Endothelial cell of umbilical vein (primary cell): ENCODE results near the gene OR6X1. TPM values are rescaled to one million over a fixed set of nuclear protein-coding genes. Genes with fewer than 3 reads are reported as not detected.

Experiments used
- BruUV-seq: library from RNA; stranded (reverse); fragments of 400-500 nt; replicated peaks from 2 replicates; lab custom pipeline; 2021; lab: Mats Ljungman, UMichigan
- CTCF ChIA-PET: fragments of 300-600, 350-600 bp; sonication (Branson Sonifier 250); formaldehyde crosslinking; loops from one replicate; lab custom pipeline; 2021; ENCODE audit warnings: antibody characterized with exemption, inconsistent platforms; lab: Charles Lee
- POLR2A ChIA-PET: fragments of 300-600, 350-600 bp; sonication (Branson Sonifier 250); formaldehyde crosslinking; loops from one replicate; lab custom pipeline; 2021; ENCODE audit warnings: antibody characterized with exemption, inconsistent platforms; lab: Charles Lee
- DNase-seq: peaks from one replicate; pipeline ENCODE4 v3.0.0-alpha.2; 2011; ENCODE audit warnings: low read depth, low spot score
- FAIRE-seq: peaks from 2 replicates; lab custom pipeline; 2011; peaks lifted over from hg19 to GRCh38; lab: Jason Lieb, UNC
- H2AFZ ChIP-seq: 2 replicates; pipeline ENCODE4 v1.6.0; 2012; ENCODE audit warnings: low read depth, low read length, control low read depth, inconsistent platforms
- H3K27ac ChIP-seq: 2 replicates; pipeline ENCODE4 v1.5.1; 2011; ENCODE audit warnings: low read depth, mild to moderate bottlenecking, control low read depth, low read length, moderate library complexity; ENCODE audit not compliant: insufficient read depth
- H3K27me3 ChIP-seq, 2 experiments: 2 replicates each; pipeline versions ENCODE4 v1.6.0 to v1.6.1; 2011; ENCODE audit warnings: low read length in 2 of 2, mixed read lengths in 1 of 2; ENCODE audit not compliant: control insufficient read depth in 2 of 2, insufficient read depth in 2 of 2
- H3K36me3 ChIP-seq, 2 experiments: 2 replicates in 1 of 2; 3 replicates in 1 of 2; pipeline ENCODE4 v1.5.1; 2011; ENCODE audit warnings: low read length in 2 of 2, mild to moderate bottlenecking in 1 of 2, moderate library complexity in 1 of 2; ENCODE audit not compliant: control insufficient read depth in 2 of 2, insufficient read depth in 2 of 2; ENCODE audit errors: extremely low read depth in 1 of 2
- H3K4me1 ChIP-seq: 3 replicates; pipeline ENCODE4 v1.5.1; 2011; ENCODE audit warnings: mild to moderate bottlenecking, low read length; ENCODE audit not compliant: control insufficient read depth, insufficient read depth; ENCODE audit errors: extremely low read depth
- H3K4me2 ChIP-seq: 2 replicates; pipeline ENCODE4 v1.6.1; 2011; ENCODE audit warnings: low read length, control low read depth, mixed read lengths; ENCODE audit not compliant: insufficient read depth
- H3K4me3 ChIP-seq, 3 experiments: fragments of 200-600 bp in 1 of 3; sonication (generic), shearing (Covaris generic) in 1 of 3; replicated peaks in 1 of 3; 2 replicates each; pipeline ENCODE4 v1.5.1; 2011 to 2016; ENCODE audit warnings: control low read depth in 3 of 3, low read length in 3 of 3, mild to moderate bottlenecking in 2 of 3, inconsistent platforms in 1 of 3, low read depth in 1 of 3, moderate library complexity in 1 of 3; ENCODE audit not compliant: insufficient read depth in 1 of 3
- H3K79me2 ChIP-seq: 2 replicates; pipeline ENCODE4 v1.6.0; 2012; ENCODE audit warnings: low read length, inconsistent platforms; ENCODE audit not compliant: control insufficient read depth, insufficient read depth
- H3K9ac ChIP-seq: replicated peaks from 2 replicates; pipeline ENCODE3; 2011; ENCODE audit warnings: low read length, control low read depth; ENCODE audit not compliant: insufficient read depth; ENCODE audit errors: extremely low read depth
- H3K9me1 ChIP-seq: replicated peaks from 3 replicates; pipeline ENCODE4 v1.6.0; 2011; ENCODE audit warnings: mild to moderate bottlenecking, low read length; ENCODE audit not compliant: control insufficient read depth, insufficient read depth; ENCODE audit errors: extremely low read depth
- H3K9me3 ChIP-seq: replicated peaks from 2 replicates; pipeline ENCODE4 v1.5.1; 2012; ENCODE audit warnings: low read length, inconsistent platforms; ENCODE audit not compliant: control insufficient read depth, insufficient read depth
- H4K20me1 ChIP-seq: replicated peaks from 2 replicates; pipeline ENCODE3; 2011; ENCODE audit warnings: mild to moderate bottlenecking, low read length; ENCODE audit not compliant: control insufficient read depth, insufficient read depth; ENCODE audit errors: extremely low read depth
- CTCF ChIP-seq, 2 donors: IDR thresholded peaks; 1 replicate in 1 of 2; 2 replicates in 1 of 2; pipeline ENCODE4 v1.5.1; 2011; ENCODE audit warnings: low read length in 2 of 2, mild to moderate bottlenecking in 2 of 2, moderate library complexity in 2 of 2, control low read depth in 1 of 2, inconsistent platforms in 1 of 2, low read depth in 1 of 2; ENCODE audit not compliant: insufficient read depth in 1 of 2; ENCODE audit errors: extremely low read depth in 1 of 2
- EZH2 ChIP-seq: IDR thresholded peaks from 2 replicates; pipeline ENCODE4 v1.6.1; 2012; ENCODE audit warnings: borderline replicate concordance, low read depth, mild to moderate bottlenecking, moderate library complexity, low read length, inconsistent platforms; ENCODE audit not compliant: severe bottlenecking
- FOS ChIP-seq: IDR thresholded peaks from 2 replicates; pipeline ENCODE4 v1.6.1; 2011; ENCODE audit warnings: mild to moderate bottlenecking, low read length, moderate library complexity, borderline replicate concordance; ENCODE audit not compliant: insufficient read depth
- GATA2 ChIP-seq: IDR thresholded peaks from 2 replicates; pipeline ENCODE4 v1.7.0; 2011; ENCODE audit warnings: low read depth, mild to moderate bottlenecking, moderate library complexity, mixed read lengths, low read length; ENCODE audit not compliant: insufficient read length, insufficient read depth
- JUN ChIP-seq: IDR thresholded peaks from 2 replicates; pipeline ENCODE4 v1.6.1; 2011; ENCODE audit warnings: borderline replicate concordance, low read depth; ENCODE audit not compliant: insufficient read length, insufficient read depth
- MAX ChIP-seq: IDR thresholded peaks from 2 replicates; pipeline ENCODE4 v1.6.1; 2011; ENCODE audit not compliant: insufficient read depth, insufficient read length
- MYC ChIP-seq: IDR thresholded peaks from one replicate; pipeline ENCODE4 v1.6.1; 2011; ENCODE audit warnings: mild to moderate bottlenecking, low read depth, low read length
- POLR2A ChIP-seq: IDR thresholded peaks from 2 replicates; pipeline ENCODE4 v1.6.1; 2012; ENCODE audit warnings: low read depth, mild to moderate bottlenecking, control low read depth, low read length
- POLR2AphosphoS5 ChIP-seq: IDR thresholded peaks from 2 replicates; pipeline ENCODE4 v1.6.1; 2012; ENCODE audit warnings: low read depth, mild to moderate bottlenecking, control low read depth, low read length, moderate library complexity; ENCODE audit not compliant: insufficient read depth
- dilution Hi-C: fragments of 300-500 bp; cut with MboI; formaldehyde crosslinking; loops from one replicate; pipeline ENCODE4 v1.15.0; 2019; ENCODE audit warnings: low sequenced_read_pairs; ENCODE audit not compliant: extremely low pct_ligation_motif_present
- intact Hi-C: fragments of 100-400 bp; cut with micrococcal nuclease; formaldehyde crosslinking; loops from one replicate; pipeline ENCODE4 v1.10.0; 2022
- polyA plus RNA-seq, 4 experiments: library from polyadenylated mRNA; depleted of rRNA in 3 of 4; stranded (reverse) in 3 of 4; unstranded in 1 of 4; fragments of >200 nt; gene quantifications; 2 replicates each; pipeline versions ENCODE4 v1.2.1 to v1.2.3, GENCODE V29; 2011 to 2012; ENCODE audit warnings: missing spikeins in 1 of 4
- total RNA-seq: library from RNA; stranded (reverse); gene quantifications from 2 replicates; pipeline ENCODE4 v1.2.3, GENCODE V29; 2021

OR6X1 gene
- total and polyA plus RNA-seq, 2 donors (not counting 3 experiments of a cell fraction or from before 2014, with no cell fraction given), result not detected

DNA sequence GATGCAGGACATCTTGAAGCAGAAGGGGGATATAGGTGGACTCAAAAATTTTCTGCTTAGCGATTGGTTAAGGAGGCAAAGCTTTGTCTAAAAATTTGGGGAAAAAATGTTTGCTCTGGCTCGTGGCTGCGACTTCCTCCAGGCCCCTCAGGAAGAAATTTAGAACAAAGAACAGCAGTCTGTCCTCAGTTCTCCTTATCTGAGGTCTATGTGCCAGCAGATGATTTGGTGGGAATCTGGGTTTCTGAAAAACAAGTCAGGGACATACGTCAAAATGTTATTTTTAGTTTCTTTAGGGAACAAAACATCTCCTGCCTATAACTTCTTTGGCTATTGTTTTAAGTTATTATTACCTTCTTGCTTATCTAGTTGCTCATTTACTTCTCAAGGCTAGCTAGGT is 43.8 kb upstream of the OR6X1 start:
- dilution Hi-C loops (no loop called here), intact Hi-C loops (no loop called here)
- Histone ChIP-seq H3K27ac (no peak overlapping the region), H3K4me3 (no peak overlapping the region), H3K4me1 (no peaks in the 10 kb centered on the region), H3K9me3 (no peaks in the 10 kb centered on the region), H3K27me3 (no peaks in the 10 kb centered on the region), H3K9me1 (no peaks in the 10 kb centered on the region), H2AFZ (no peak overlapping the region), H3K9ac (no peak overlapping the region), H3K4me2 (no peak overlapping the region), H4K20me1 (no peaks in the 10 kb centered on the region), H3K79me2 (no peaks in the 10 kb centered on the region), H3K36me3 (no peaks in the 10 kb centered on the region)
- POLR2A ChIA-PET, result no interaction called here
- TF ChIP-seq MYC (no peak), POLR2AphosphoS5 (no peak), FOS (no peak), MAX (no peak), GATA2 (no peak), POLR2A (no peak), CTCF (IDR thresholded peaks at IDR 0.05; ENCODE audit: extremely low read depth in 1 of 2, insufficient read depth in 1 of 2, low read depth in 1 of 2, low read length in 2 of 2) (no peak), EZH2 (no peak), JUN (no peak)
- BruUV-seq, result no TSS peak
- FAIRE-seq (no peak), DNase-seq (no peak)
- CTCF ChIA-PET, result no interaction called here
